ENCODE data around the gene SFRP5.

The SFRP5 gene

GRCh38 chr10:97771913-97772823 lies at the start of gene SFRP5:
TSS of gene SFRP5 (minus strand) at chr10:97771999. CDS start at chr10:97771833, 166 bp downstream.
- no peak for DNase-seq

- DNase-seq = no peak
Observed at GRCh38 chr10:97820096-97820704, 48.4 kb upstream of the SFRP5 start.

- no peak for DNase-seq
Observed at GRCh38 chr10:97818572-97818971, 46.8 kb upstream of the SFRP5 start.

- DNase-seq = no peak
Observed at GRCh38 chr10:97816609-97817008, 44.8 kb upstream of the SFRP5 start.

- DNase-seq = no peak
Observed at GRCh38 chr10:97814996-97815395, 43.2 kb upstream of the SFRP5 start.

GRCh38 chr10:97813311-97813710 lies 41.5 kb upstream of the SFRP5 start:
- DNase-seq = no peak

- DNase-seq = no peak
Observed at GRCh38 chr10:97812696-97813095, 40.9 kb upstream of the SFRP5 start.

GRCh38 chr10:97811958-97812357 lies 40.2 kb upstream of the SFRP5 start:
- no peak for DNase-seq

GRCh38 chr10:97810446-97810845 lies 38.6 kb upstream of the SFRP5 start:
- peak; percentile 15 for DNase-seq

- DNase-seq = no peak
Observed at GRCh38 chr10:97805949-97806348, 34.1 kb upstream of the SFRP5 start.

- DNase-seq = no peak
Observed at GRCh38 chr10:97805096-97805884, 33.5 kb upstream of the SFRP5 start.

- no peak for DNase-seq
Observed at GRCh38 chr10:97801422-97801821, 29.6 kb upstream of the SFRP5 start.

- DNase-seq = no peak
Observed at GRCh38 chr10:97800474-97800873, 28.7 kb upstream of the SFRP5 start.

- no peak for DNase-seq
Observed at GRCh38 chr10:97798958-97799610, 27.3 kb upstream of the SFRP5 start.

- DNase-seq = no peak
Observed at GRCh38 chr10:97796651-97797050, 24.9 kb upstream of the SFRP5 start.

GRCh38 chr10:97795886-97796285 lies 24.1 kb upstream of the SFRP5 start:
- no peak for DNase-seq

- no peak for DNase-seq
Observed at GRCh38 chr10:97791824-97792721, 20.3 kb upstream of the SFRP5 start.

GRCh38 chr10:97789770-97790397 lies 18.1 kb upstream of the SFRP5 start:
- DNase-seq = no peak

GRCh38 chr10:97788552-97789442 lies 17.0 kb upstream of the SFRP5 start:
- no peak for DNase-seq

GRCh38 chr10:97785731-97786130 lies 13.9 kb upstream of the SFRP5 start:
- DNase-seq = no peak

Measured in NCI-H1436 treated with DMSO at 0.1 percent for 48 hours (cell line).